SH-SY5Y (cell line): Measurements from ENCODE around the gene DST.

Source experiments
- GATA2 ChIP-seq: IDR thresholded peaks from 2 replicates; pipeline ENCODE4 v1.6.1; 2011; ENCODE audit warnings: mild to moderate bottlenecking, low read depth, low read length
- GATA3 ChIP-seq: IDR thresholded peaks from 2 replicates; pipeline ENCODE4 v1.6.1; 2011; ENCODE audit warnings: low read depth, mild to moderate bottlenecking, low read length, moderate library complexity

Gene DST

GRCh38 chr6:56579155-56579851 lies 63.4 kb downstream of the DST start:
- TF ChIP-seq GATA3, result no peak
- TF ChIP-seq GATA2, result no peak

DNA sequence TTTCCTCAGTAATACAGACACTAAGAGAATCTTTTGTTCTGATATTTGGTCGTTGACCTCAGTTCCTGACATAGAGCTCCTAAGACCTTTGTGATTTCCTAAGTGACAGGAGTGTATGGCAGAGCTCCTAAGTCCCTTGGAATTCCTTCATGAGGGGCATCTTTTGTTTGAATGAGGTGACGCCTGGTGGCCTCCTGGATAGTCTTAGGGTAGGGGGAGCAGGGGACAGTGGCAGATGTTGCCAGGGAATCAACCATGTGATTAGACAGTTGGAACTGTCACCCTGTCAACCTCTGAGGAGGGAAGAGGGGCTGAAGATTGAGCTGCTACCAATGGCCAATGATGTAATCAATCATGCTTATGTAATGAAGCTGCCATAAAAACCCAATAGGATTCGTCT lies 67.0 kb downstream of the DST start:
- TF ChIP-seq GATA2, result no peak

DNA sequence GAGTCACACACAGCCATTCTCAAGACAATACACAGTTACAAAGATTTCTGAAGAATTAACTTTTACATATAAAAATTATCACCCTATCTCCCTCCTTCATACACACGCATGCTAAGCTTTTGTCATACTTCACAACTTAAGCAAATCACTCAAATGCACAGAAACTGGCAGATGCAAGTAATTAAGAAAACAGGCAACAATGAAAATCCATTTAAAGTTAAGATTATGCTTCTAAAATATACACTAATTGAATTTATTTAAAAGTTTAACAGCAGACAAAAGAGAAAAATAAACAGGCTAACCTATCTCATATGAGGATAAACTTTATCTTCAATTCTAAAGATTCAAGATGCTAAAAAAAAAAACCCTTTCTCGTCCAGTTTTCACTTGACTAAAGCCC lies 68.4 kb downstream of the DST start:
- TF ChIP-seq GATA3 (no peak), GATA2 (no peak)

- TF ChIP-seq GATA2, result no peak
- TF ChIP-seq GATA3, result no peak
Measured at GRCh38 chr6:56573624-56574023, 69.1 kb downstream of the DST start.

GRCh38 chr6:56572788-56573471 lies 69.8 kb downstream of the DST start:
- TF ChIP-seq GATA2 (peak; percentile 59), GATA3 (peak; percentile 75)

DNA sequence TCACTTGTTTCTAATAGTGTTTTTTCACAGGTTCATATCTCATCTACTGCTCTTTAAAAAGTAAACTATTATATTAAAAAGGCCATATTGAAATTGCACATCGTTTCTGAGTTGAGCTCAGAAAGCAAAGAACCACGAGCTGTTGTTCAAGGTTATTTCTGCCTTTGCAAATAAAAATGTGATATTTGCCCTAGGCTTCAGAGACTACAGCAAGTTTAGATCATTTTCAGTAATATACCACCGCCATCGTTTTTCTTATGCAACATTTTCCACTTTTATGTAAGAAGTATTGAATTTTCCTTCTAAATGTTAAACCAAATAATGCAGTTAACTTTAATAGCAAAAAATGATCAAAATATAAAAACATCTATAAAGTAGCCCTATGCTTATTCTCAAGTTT lies 71.1 kb downstream of the DST start:
- TF ChIP-seq GATA3 (no peak), GATA2 (no peak)

DNA sequence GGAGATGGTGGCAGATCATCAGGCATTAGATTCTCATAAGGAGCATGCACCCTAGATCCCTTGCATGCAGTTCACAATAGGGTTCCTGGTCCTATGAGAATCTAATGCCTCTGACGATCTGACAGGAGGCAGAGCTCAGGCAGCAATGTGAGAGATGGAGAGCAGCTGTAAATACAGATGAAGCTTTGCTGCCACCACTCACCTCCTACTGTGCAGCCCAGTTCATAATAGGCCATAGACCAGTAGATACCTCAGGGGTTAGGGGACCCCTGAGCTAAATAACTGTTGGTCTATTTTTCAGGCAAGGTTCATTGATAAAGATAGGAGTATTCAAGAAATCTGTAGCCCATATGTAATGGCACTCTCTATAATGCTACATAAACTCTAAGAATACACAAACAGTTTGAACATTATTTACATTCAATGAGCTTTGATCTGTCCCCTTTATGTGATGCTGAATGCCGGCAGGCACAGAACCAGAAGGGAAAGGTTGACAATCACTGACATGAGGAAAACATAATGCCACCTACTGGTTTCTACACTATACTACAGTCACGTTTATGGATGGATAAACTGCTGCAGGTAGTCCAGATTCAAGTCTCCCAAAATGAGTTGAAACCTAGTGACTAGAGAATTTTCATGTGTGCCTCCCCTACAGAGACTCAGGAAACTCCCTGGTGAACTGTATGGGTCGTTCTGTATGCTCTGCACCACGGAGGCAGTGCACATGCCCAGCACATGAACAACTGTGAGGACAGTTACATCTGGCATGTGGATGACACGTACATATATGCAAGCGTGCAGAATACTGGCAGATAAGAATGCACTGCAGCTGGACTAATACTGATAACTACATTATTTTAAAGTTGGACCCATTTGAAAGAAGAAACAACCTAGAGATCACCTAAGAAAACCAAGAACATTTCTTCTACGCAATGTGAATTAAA lies 72.0 kb downstream of the DST start:
- TF ChIP-seq GATA3 (no peak), GATA2 (no peak)

- TF ChIP-seq GATA2, result no peak
- no peak for TF ChIP-seq GATA3
Measured at GRCh38 chr6:56567501-56567900, 75.2 kb downstream of the DST start.

- TF ChIP-seq GATA3, result no peak
- TF ChIP-seq GATA2, result no peak
Measured at GRCh38 chr6:56556751-56557540, 85.7 kb downstream of the DST start.

DNA sequence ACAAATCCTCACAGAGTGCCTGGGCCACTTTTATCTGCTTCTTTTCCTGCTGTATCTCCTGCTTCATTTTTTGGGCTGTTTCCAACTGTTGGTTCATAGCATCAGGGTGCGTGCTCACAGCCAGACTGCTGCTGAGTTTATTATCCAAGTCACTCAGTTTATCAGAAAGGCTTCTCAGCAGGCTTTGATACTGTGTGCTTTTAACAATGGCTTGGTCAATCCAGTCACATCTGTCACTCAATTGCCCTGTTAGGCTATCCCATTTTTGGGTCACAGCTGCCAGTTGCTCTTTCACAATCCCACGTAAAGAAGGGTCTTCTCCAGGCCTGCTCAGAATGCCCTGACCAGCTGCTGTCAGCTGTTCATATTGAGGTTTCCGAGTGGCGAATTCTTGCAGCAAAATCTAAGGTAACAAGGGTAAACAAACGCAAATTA lies 87.2 kb downstream of the DST start:
- TF ChIP-seq GATA2 (no peak), GATA3 (no peak)

DNA sequence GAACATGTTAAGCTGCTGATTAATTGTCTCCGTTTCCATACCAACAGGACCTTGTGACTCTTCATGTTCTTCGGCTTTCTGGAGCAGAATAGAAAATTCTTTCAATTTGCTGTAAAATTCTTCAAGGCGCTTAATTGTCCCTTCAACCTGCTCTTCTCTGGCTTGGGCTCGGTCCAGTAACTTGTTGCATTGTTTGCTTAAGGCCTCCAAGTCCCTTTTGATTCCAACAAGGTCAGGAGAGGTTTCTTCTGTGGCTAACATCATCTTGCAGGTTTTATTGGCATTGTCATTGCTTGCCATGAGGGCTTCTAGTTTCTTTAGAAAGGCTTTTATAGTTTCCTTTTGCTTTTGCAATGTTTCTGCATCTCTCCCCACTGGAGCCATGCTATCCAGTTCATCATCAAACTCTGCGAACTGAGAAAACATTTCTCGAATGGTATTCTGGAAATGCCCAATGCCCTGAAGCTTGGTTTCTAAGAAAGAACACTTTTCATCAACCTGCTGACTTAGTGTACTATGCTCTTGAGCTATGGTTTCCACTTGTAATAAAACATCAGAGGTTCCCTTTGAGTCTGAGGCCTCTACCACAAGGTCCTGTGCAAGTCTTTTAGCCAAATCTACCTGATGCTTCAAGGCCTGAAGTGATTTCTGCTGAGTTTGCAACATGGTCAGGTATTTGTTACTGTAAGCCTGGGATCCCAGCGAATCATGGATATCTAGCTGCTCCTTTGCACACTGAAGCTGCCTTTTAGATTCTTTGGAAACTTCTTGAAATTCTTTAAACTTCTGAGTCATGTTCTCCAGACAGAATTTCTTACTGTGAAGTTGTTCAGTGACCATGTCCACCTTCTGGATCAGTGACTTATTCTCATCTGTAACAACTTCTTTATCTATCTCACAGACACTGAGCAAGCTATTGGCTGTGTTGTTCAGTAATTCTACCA lies 90.2 kb downstream of the DST start:
- TF ChIP-seq GATA3 (no peak), GATA2 (no peak)

GRCh38 chr6:56551409-56552120 lies 91.1 kb downstream of the DST start:
- peak; percentile 95 for TF ChIP-seq GATA3
- peak; percentile 95 for TF ChIP-seq GATA2

DNA sequence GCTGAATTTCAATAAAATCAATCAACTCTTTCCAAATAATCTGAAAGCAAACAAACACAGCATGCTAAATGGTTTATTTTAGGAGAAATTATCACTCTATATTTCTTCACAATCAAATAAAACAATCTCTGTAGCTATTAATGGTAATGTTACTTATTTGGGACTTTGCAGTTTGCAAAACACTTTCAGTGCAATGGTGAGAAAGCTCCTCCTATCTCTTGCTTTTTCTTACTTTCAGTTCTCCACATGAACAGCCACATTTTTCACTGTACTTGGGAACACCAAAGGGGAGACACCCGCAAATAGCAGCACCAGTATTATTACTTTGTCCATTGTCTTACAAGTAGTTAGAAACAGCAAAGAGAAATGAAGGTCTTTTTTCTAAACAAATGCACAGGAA lies 92.4 kb downstream of the DST start:
- no peak for TF ChIP-seq GATA3
- no peak for TF ChIP-seq GATA2
